AG09309 (cell line): ENCODE measurements around the gene ACAN.

Source experiments
- DNase-seq: peaks from one replicate; pipeline ENCODE4 v3.0.0-alpha.2; 2010; ENCODE audit warnings: low read depth
- H3K4me3 ChIP-seq: 2 replicates; pipeline ENCODE4 v1.5.1; 2011; ENCODE audit warnings: mild to moderate bottlenecking, low read depth, low read length, moderate library complexity; ENCODE audit not compliant: control insufficient read depth
- TF ChIP-seq, protein P1 (sequence below): IDR thresholded peaks from 2 replicates; pipeline ENCODE4 v1.5.1; 2011; ENCODE audit warnings: mild to moderate bottlenecking, low read depth, low read length, inconsistent platforms; ENCODE audit not compliant: insufficient read depth, control insufficient read depth; ENCODE audit errors: missing control alignments

The ACAN gene

GRCh38 chr15:88797663-88798339, 5.4 kb upstream of the ACAN start:
- H3K4me3 ChIP-seq: no peak overlapping the region
- DNase-seq: no peak
- TF ChIP-seq, protein P1, sequence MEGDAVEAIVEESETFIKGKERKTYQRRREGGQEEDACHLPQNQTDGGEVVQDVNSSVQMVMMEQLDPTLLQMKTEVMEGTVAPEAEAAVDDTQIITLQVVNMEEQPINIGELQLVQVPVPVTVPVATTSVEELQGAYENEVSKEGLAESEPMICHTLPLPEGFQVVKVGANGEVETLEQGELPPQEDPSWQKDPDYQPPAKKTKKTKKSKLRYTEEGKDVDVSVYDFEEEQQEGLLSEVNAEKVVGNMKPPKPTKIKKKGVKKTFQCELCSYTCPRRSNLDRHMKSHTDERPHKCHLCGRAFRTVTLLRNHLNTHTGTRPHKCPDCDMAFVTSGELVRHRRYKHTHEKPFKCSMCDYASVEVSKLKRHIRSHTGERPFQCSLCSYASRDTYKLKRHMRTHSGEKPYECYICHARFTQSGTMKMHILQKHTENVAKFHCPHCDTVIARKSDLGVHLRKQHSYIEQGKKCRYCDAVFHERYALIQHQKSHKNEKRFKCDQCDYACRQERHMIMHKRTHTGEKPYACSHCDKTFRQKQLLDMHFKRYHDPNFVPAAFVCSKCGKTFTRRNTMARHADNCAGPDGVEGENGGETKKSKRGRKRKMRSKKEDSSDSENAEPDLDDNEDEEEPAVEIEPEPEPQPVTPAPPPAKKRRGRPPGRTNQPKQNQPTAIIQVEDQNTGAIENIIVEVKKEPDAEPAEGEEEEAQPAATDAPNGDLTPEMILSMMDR: no peak

GRCh38 chr15:88799341-88799740, 3.9 kb upstream of the ACAN start:
- DNase-seq: no peak
- TF ChIP-seq, protein P1: no peak
- H3K4me3 ChIP-seq: no peak overlapping the region

DNA sequence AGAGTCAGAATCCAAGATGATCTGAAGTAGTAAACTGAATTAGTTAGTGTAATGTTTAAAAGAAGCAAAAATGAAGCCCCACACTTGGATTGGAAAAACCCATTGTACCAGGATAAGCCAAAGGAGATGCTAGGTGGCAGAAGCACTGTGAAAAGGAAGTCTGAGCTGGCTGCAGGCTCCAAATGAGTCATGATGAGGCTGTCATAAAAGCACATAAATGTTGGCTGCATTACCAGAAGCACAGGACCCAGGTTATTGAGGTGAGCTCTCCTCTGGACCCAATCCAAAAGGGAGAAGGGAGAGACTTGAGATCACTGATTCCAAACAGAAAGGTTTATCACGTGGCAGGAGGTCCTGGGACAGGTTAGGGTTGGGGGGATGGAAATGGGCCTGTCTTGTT, 3.2 kb upstream of the ACAN start:
- TF ChIP-seq, protein P1: no peak
- no peak for DNase-seq
- H3K4me3 ChIP-seq: no peak overlapping the region

DNA sequence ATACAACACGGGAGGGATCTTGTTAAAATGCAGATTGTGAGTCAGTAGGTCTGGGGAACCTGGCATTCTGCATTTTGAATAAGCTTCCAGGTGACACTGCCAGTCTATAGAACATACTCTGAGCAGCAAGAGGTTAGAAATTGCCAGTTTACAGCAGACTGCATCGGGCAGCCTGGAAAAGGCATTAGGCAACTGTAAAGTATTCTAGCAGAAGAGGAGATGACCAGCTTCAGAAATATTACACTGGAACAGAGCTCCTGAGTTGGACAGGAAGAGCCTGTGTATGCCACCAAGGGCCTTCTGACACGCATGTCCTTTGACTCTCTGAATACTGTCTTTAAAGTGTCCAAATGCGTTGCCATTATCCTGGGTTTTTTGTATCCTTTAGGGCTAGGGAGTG, 2.5 kb upstream of the ACAN start:
- DNase-seq: no peak
- H3K4me3 ChIP-seq: no peak overlapping the region
- TF ChIP-seq, protein P1: no peak

DNA sequence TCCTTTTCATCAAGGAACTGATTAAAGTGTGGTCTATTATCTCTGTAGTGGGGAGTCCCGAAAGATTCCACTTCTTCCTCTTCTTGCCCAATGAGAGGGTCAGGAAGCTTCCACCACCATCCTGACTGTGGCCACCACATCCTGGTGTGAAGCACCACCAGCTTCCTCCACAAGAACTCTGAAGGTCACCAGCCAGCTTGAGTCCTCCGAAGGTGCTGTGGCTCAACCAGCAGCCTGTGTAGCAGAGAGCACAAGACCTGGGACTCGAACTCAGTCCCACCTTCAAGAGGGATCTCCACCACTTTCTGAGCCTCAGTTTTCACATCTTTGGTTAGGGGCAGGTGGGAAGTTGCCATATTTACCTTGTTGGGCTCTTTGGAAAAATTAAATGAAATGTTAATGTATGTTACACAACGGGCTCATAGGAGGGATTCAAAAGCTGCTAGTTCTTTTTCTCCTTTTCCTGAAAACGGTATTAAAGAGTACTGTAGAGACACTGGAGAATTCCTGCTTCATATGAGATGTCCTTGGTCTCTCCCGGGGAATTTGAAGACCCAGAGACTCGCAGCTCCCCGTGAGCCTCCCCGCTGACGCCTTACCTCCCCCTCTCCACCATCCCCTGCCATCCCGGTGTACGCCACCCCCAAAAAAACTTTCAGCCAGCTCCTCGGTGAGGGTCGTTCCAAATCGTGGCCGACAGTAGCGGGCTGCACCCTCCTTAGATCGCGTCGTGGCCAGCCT, 816 bp upstream of the ACAN start:
- no peak for DNase-seq
- TF ChIP-seq, protein P1: no peak
- H3K4me3 ChIP-seq: peak overlapping the region; percentile 23

DNA sequence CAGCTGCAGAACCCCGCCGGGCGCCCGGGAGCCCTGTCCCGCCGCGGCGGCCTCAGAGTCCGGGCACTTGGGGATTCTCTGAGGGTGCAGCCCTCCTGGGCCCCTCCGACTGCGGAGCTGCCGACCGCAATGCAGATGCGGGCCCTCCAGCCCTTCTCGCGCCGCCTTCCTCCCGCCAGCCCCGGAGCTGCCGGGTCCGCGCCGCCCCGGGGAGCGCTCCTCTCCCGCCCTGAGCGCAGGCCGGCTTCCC, 320 bp upstream of the ACAN start:
- no peak for DNase-seq
- peak overlapping the region; percentile 23 for H3K4me3 ChIP-seq
- TF ChIP-seq, protein P1: no peak
